A549 (cell line): ENCODE measurements around the gene TACC2. TPM values are rescaled to one million over a fixed set of nuclear protein-coding genes. Genes with fewer than 3 reads are reported as not detected.

Source experiments
- ATAC-seq, 2 experiments: fragments of 200-7000 bp in 1 of 2; fragments of >200 bp in 1 of 2; cut with Nextera tagmentation in 1 of 2; cut with Tn5 transposase in 1 of 2; 3 replicates each; pipeline versions ENCODE4 v1.8.0 to v1.9.1; 2018 to 2020; ENCODE audit warnings: mild to moderate bottlenecking in 1 of 2, moderate library complexity in 1 of 2
- CTCF ChIA-PET: fragments of 300-600 bp; sonication (Branson Sonifier 250); formaldehyde crosslinking; extraction: SDS; loops from one replicate; lab custom pipeline; 2021; ENCODE audit warnings: antibody characterized with exemption, inconsistent platforms; lab: Yijun Ruan, JAX
- POLR2A ChIA-PET: fragments of 350-600 bp; formaldehyde crosslinking; extraction: SDS; loops from one replicate; lab custom pipeline; 2021; ENCODE audit warnings: antibody characterized with exemption, inconsistent platforms; lab: Yijun Ruan, JAX
- DNase-seq, 2 experiments: peaks; one replicate each; pipeline versions ENCODE4 v3.0.0 to v3.0.0-alpha.2; 2011 to 2016; ENCODE audit warnings: low read depth in 1 of 2, low spot score in 1 of 2
- FAIRE-seq: peaks from 2 replicates; lab custom pipeline; 2011; peaks lifted over from hg19 to GRCh38; lab: Jason Lieb, UNC
- H3K27ac ChIP-seq, 2 experiments: fragments of >200 bp; sonication (Bioruptor Twin); formaldehyde crosslinking; 3 replicates each; pipeline ENCODE4 v1.5.1; 2016 to 2017
- H3K4me1 ChIP-seq: fragments of >200 bp; sonication (Bioruptor Twin); formaldehyde crosslinking; 3 replicates; pipeline ENCODE4 v1.6.1; 2016
- H3K4me2 ChIP-seq: fragments of >200 bp; sonication (Bioruptor Twin); formaldehyde crosslinking; 3 replicates; pipeline ENCODE4 v1.6.1; 2016
- H3K4me3 ChIP-seq: fragments of >200 bp; sonication (Bioruptor Twin); formaldehyde crosslinking; 3 replicates; pipeline ENCODE4 v1.5.1; 2016
- H3K9me3 ChIP-seq: fragments of >200 bp; sonication (Bioruptor Twin); formaldehyde crosslinking; 3 replicates; pipeline ENCODE4 v1.6.1; 2016
- ATOH8 ChIP-seq: fragments of 250-450 bp; sonication (Bioruptor Pico); IDR thresholded peaks from 2 replicates; pipeline ENCODE4 v1.5.0; 2020; ENCODE audit warnings: low read depth, mild to moderate bottlenecking, moderate library complexity
- BHLHE40 ChIP-seq: IDR thresholded peaks from 2 replicates; pipeline ENCODE4 v1.6.1; 2012; ENCODE audit warnings: low read depth, low read length, inconsistent platforms
- CHD4 ChIP-seq: fragments of 200-600 bp; sonication (generic); IDR thresholded peaks from 2 replicates; pipeline ENCODE4 v1.6.1; 2016; ENCODE audit warnings: antibody characterized with exemption, mild to moderate bottlenecking, borderline replicate concordance
- E2F6 ChIP-seq: IDR thresholded peaks from 2 replicates; pipeline ENCODE4 v1.6.1; 2012; ENCODE audit warnings: low read depth, borderline replicate concordance
- EHF ChIP-seq: fragments of 250-450 bp; sonication (Bioruptor Pico); IDR thresholded peaks from 2 replicates; pipeline ENCODE4 v1.5.0; 2020; ENCODE audit warnings: mild to moderate bottlenecking
- EHMT2 ChIP-seq: fragments of 200-600 bp; sonication (generic); IDR thresholded peaks from 2 replicates; pipeline ENCODE4 v1.6.1; 2016; ENCODE audit warnings: antibody characterized with exemption, low read depth, mild to moderate bottlenecking, moderate library complexity
- EP300 ChIP-seq, 2 experiments: fragments of >200 bp; sonication (Bioruptor Twin); formaldehyde crosslinking; IDR thresholded peaks; 2 replicates in 1 of 2; 3 replicates in 1 of 2; pipeline ENCODE4 v1.6.1; 2016 to 2017
- ESRRA ChIP-seq: fragments of 150-350 bp; IDR thresholded peaks from 2 replicates; pipeline ENCODE4 v1.6.1; 2014; ENCODE audit warnings: mild to moderate bottlenecking, low read length, borderline replicate concordance
- FOSB ChIP-seq: fragments of 250-450 bp; sonication (Bioruptor Pico); IDR thresholded peaks from 2 replicates; pipeline ENCODE4 v1.5.0; 2020; ENCODE audit warnings: mild to moderate bottlenecking, moderate library complexity
- FOSL2 ChIP-seq, 2 experiments: fragments of 450-650 bp in 1 of 2; fragments of >200 bp in 1 of 2; sonication (Bioruptor Twin) in 1 of 2; formaldehyde crosslinking; IDR thresholded peaks; 2 replicates each; pipeline versions ENCODE4 v1.5.0 to v1.6.1; 2016 to 2020; ENCODE audit warnings: mild to moderate bottlenecking in 1 of 2, moderate library complexity in 1 of 2
- GATA3 ChIP-seq: IDR thresholded peaks from 2 replicates; pipeline ENCODE4 v1.6.1; 2012; ENCODE audit warnings: borderline replicate concordance
- HOXB13 ChIP-seq: fragments of 250-450 bp; sonication (Bioruptor Pico); IDR thresholded peaks from 2 replicates; pipeline ENCODE4 v1.5.0; 2020; ENCODE audit warnings: low read depth, mild to moderate bottlenecking, moderate library complexity
- HOXB5 ChIP-seq: fragments of 250-450 bp; sonication (Bioruptor Pico); IDR thresholded peaks from 2 replicates; pipeline ENCODE4 v1.5.0; 2020; ENCODE audit warnings: mild to moderate bottlenecking, moderate library complexity
- JUN ChIP-seq, 2 experiments: fragments of >200 bp; sonication (Bioruptor Twin); formaldehyde crosslinking; IDR thresholded peaks; 2 replicates in 1 of 2; 3 replicates in 1 of 2; pipeline ENCODE4 v1.6.1; 2016 to 2017
- MAFK ChIP-seq: fragments of 450-650 bp; IDR thresholded peaks from 2 replicates; pipeline ENCODE4 v1.6.1; 2014; ENCODE audit not compliant: partially characterized antibody
- MYC ChIP-seq: IDR thresholded peaks from 2 replicates; pipeline ENCODE4 v1.6.1; 2012; ENCODE audit warnings: mild to moderate bottlenecking, inconsistent platforms, low read length, improper control_type of control experiment, borderline replicate concordance
- NFE2L2 ChIP-seq: fragments of 150-350 bp; conservative IDR thresholded peaks from 2 replicates; pipeline ENCODE4 v1.6.1; 2014; ENCODE audit warnings: low read length
- RCOR1 ChIP-seq: fragments of 150-350 bp; IDR thresholded peaks from 2 replicates; pipeline ENCODE4 v1.6.1; 2014; ENCODE audit warnings: antibody characterized with exemption, low read length, low read depth
- TFCP2L1 ChIP-seq: fragments of 250-450 bp; sonication (Bioruptor Pico); IDR thresholded peaks from 2 replicates; pipeline ENCODE4 v1.5.0; 2021; ENCODE audit warnings: mild to moderate bottlenecking
- TP53 ChIP-seq: fragments of 250-450 bp; sonication (Bioruptor Pico); IDR thresholded peaks from 2 replicates; pipeline ENCODE4 v1.5.0; 2021; ENCODE audit warnings: mild to moderate bottlenecking, moderate library complexity
- WGBS: methylation state at CpG from one replicate; pipeline ENCODE4 v1.1.6; 2017; ENCODE audit errors: missing lambda C conversion rate; 5-methylcytosine and 5-hydroxymethylcytosine counted together
- polyA plus RNA-seq, 4 experiments: library from polyadenylated mRNA; depleted of rRNA in 3 of 4; stranded (reverse); fragments of >200 nt; fragmentation: RNase III in 1 of 4; extraction: RNeasy Plus Mini Kit Qiagen cat#74134 plus additional on column Dnase treatment in 1 of 4; gene quantifications; 2 replicates in 3 of 4; 3 replicates in 1 of 4; pipeline ENCODE4 v1.2.3, GENCODE V29; 2011 to 2017
- TF ChIP-seq, protein P1 (sequence below): fragments of 150-350 bp; IDR thresholded peaks from 2 replicates; pipeline ENCODE4 v1.6.1; 2014; ENCODE audit warnings: low read depth, mild to moderate bottlenecking, low read length
- TF ChIP-seq, protein P2 (sequence below): fragments of 200-600 bp; sonication (generic); IDR thresholded peaks from 2 replicates; pipeline ENCODE4 v1.6.1; 2016; ENCODE audit warnings: antibody characterized with exemption, mild to moderate bottlenecking, moderate library complexity
- TF ChIP-seq, protein P3 (sequence below): fragments of 250-450 bp; sonication (Bioruptor Pico); IDR thresholded peaks from 2 replicates; pipeline ENCODE4 v1.5.0; 2021; ENCODE audit warnings: mild to moderate bottlenecking, moderate library complexity, borderline replicate concordance

Gene TACC2
- polyA plus RNA-seq, 2 of the 4 experiments (the other 2 are of a cell fraction): 83.3 to 128 TPM

GRCh38 chr10:122236690-122237306 is 247.8 kb downstream of the TACC2 start:
- CTCF ChIA-PET: interaction anchor here (0.6 kb wide), 1 partner anchor 31 kb away, joined by 3 read pairs; no protein-coding TSS in a partner anchor

GRCh38 chr10:122237331-122237990 is 248.5 kb downstream of the TACC2 start:
- ATAC-seq: no peak
- no peaks in the 10 kb centered on the region for H3K4me1 ChIP-seq
- no peak overlapping the region for H3K4me2 ChIP-seq
- CTCF ChIA-PET: interaction anchor here (0.5 to 1.1 kb wide), 3 partner anchors 13 to 186 kb away, joined by 3 to 7 read pairs (median 4); no protein-coding TSS in a partner anchor
- no peak for DNase-seq
- POLR2A ChIA-PET: no interaction called here
- no peak overlapping the region for H3K27ac ChIP-seq
- no peak for FAIRE-seq
- no peaks in the 10 kb centered on the region for H3K9me3 ChIP-seq
- TF ChIP-seq EP300 (IDR thresholded peaks at IDR 0.05): no peak
- no peak for TF ChIP-seq E2F6
- no peak for TF ChIP-seq TFCP2L1 (CRISPR knock-in tag)
- TF ChIP-seq EHMT2: no peak
- TF ChIP-seq CHD4: no peak
- TF ChIP-seq, protein P1, sequence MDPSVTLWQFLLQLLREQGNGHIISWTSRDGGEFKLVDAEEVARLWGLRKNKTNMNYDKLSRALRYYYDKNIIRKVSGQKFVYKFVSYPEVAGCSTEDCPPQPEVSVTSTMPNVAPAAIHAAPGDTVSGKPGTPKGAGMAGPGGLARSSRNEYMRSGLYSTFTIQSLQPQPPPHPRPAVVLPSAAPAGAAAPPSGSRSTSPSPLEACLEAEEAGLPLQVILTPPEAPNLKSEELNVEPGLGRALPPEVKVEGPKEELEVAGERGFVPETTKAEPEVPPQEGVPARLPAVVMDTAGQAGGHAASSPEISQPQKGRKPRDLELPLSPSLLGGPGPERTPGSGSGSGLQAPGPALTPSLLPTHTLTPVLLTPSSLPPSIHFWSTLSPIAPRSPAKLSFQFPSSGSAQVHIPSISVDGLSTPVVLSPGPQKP: no peak
- TF ChIP-seq NFE2L2: no peak
- TF ChIP-seq JUN (IDR thresholded peaks at IDR 0.05): no peak
- TF ChIP-seq BHLHE40: no peak
- no peak for TF ChIP-seq HOXB13
- TF ChIP-seq TP53 (CRISPR knock-in tag): no peak
- TF ChIP-seq MAFK: no peak
- TF ChIP-seq RCOR1: no peak
- no peak for TF ChIP-seq FOSB (CRISPR knock-in tag)
- no peak for TF ChIP-seq EHF (CRISPR knock-in tag)
- no peak for TF ChIP-seq GATA3
- TF ChIP-seq, protein P2, sequence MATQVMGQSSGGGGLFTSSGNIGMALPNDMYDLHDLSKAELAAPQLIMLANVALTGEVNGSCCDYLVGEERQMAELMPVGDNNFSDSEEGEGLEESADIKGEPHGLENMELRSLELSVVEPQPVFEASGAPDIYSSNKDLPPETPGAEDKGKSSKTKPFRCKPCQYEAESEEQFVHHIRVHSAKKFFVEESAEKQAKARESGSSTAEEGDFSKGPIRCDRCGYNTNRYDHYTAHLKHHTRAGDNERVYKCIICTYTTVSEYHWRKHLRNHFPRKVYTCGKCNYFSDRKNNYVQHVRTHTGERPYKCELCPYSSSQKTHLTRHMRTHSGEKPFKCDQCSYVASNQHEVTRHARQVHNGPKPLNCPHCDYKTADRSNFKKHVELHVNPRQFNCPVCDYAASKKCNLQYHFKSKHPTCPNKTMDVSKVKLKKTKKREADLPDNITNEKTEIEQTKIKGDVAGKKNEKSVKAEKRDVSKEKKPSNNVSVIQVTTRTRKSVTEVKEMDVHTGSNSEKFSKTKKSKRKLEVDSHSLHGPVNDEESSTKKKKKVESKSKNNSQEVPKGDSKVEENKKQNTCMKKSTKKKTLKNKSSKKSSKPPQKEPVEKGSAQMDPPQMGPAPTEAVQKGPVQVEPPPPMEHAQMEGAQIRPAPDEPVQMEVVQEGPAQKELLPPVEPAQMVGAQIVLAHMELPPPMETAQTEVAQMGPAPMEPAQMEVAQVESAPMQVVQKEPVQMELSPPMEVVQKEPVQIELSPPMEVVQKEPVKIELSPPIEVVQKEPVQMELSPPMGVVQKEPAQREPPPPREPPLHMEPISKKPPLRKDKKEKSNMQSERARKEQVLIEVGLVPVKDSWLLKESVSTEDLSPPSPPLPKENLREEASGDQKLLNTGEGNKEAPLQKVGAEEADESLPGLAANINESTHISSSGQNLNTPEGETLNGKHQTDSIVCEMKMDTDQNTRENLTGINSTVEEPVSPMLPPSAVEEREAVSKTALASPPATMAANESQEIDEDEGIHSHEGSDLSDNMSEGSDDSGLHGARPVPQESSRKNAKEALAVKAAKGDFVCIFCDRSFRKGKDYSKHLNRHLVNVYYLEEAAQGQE: no peak
- no peak for TF ChIP-seq ATOH8
- TF ChIP-seq FOSL2 (IDR thresholded peaks at IDR 0.05): no peak
- no peak for TF ChIP-seq FOSL2 (CRISPR knock-in tag; IDR thresholded peaks at IDR 0.05)
- 90% methylated on average over 17 of the region's 17 CpGs for WGBS
- H3K4me3 ChIP-seq: no peak overlapping the region

More at GRCh38 chr10:122236690-122237306, 247.8 kb downstream of the TACC2 start:
- DNase-seq: no peak
- H3K9me3 ChIP-seq: no peaks in the 10 kb centered on the region
- no peak for FAIRE-seq
- no peak overlapping the region for H3K4me2 ChIP-seq
- ATAC-seq: no peak
- no peaks in the 10 kb centered on the region for H3K4me1 ChIP-seq
- H3K4me3 ChIP-seq: no peak overlapping the region
- POLR2A ChIA-PET: no interaction called here
- 92% methylated on average over 5 of the region's 5 CpGs for WGBS
- TF ChIP-seq CHD4 (no peak), MYC (no peak), ESRRA (no peak), HOXB5 (CRISPR knock-in tag) (no peak), RCOR1 (no peak), JUN (IDR thresholded peaks at IDR 0.05) (no peak), EHF (CRISPR knock-in tag) (no peak)
- TF ChIP-seq, protein P3, sequence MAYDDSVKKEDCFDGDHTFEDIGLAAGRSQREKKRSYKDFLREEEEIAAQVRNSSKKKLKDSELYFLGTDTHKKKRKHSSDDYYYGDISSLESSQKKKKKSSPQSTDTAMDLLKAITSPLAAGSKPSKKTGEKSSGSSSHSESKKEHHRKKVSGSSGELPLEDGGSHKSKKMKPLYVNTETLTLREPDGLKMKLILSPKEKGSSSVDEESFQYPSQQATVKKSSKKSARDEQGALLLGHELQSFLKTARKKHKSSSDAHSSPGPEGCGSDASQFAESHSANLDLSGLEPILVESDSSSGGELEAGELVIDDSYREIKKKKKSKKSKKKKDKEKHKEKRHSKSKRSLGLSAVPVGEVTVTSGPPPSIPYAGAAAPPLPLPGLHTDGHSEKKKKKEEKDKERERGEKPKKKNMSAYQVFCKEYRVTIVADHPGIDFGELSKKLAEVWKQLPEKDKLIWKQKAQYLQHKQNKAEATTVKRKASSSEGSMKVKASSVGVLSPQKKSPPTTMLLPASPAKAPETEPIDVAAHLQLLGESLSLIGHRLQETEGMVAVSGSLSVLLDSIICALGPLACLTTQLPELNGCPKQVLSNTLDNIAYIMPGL (CRISPR knock-in tag): no peak
- TF ChIP-seq, all 56 proteins: peak for 0
- no peak overlapping the region for H3K27ac ChIP-seq
